ENCODE data around the gene TTYH3.

The TTYH3 gene

GRCh38 chr7:2637066-2637471 is 5.3 kb downstream of the TTYH3 start:
- no peak for DNase-seq

GRCh38 chr7:2637505-2638223 is 5.9 kb downstream of the TTYH3 start:
- DNase-seq = no peak

- no peak for DNase-seq
These were observed 6.6 kb downstream of the TTYH3 start for GRCh38 chr7:2638224-2638991.

DNA sequence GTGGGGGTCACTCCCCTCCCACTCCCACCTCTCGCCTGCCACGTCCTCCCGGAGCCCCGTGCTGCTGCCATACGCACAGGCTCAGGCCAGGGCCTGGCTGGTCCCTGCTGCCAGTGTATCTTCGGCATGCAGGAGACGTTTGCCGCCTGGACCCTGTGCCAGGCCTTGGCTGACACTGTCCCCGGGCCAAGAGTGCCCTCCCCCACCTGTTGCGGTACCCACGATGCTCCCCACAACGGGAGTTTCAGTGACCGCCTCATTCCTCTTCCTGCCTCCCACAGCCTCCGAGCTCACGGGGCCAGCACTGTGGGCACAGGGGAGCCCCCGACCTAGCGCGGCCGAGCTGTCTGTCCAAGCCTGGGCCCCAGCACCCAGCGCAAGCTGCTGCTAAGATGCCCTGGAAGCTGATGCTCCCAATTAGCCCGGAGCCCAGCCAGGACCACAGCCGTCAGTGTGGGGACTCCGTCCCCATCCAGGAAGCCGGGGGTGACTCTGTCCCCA is 7.4 kb downstream of the TTYH3 start:
- no peak for DNase-seq

- DNase-seq = no peak
These were observed 8.1 kb downstream of the TTYH3 start for GRCh38 chr7:2639695-2640481.

DNA sequence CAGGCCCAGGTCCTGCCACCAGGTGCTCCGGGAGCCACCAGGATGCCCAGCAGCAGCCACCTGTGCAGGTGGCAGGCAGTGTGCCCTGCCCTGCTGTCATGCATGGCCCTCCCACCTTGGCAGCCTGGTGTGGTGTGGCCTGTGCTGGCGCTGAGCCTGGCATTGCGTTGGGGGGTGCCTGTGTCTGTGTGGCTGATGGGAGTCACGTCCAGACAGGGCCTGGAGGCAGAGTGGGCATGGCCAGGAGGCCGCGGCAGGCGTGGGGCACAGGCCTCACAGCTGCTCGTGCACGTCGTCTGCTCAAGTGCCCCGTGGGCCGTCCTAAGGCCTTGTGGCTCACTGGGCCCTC is 8.7 kb downstream of the TTYH3 start:
- no peak for DNase-seq

DNA sequence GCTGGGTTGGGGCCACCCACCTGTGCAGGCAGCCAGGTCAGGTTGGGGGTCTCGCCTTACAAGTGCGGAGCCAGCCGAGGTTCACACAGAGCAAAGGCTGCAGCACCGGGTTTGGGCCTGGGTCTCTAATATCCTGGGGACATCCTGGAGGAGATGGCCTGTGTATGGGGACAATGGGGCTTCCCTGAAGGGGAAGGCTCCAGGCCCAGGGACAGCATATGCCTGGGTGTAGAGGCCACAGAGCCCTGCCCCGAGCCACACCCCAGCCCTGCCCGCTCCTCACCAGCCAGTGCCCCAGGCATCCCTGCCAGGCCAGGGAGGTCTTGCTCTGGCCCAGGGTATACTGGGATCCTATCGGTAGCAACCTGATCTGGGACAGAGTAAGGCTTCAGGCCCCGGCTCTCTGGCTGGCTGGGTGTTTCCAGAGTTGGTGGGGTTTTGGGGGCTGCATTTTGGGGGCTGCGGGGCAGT is 9.1 kb downstream of the TTYH3 start:
- no peak for DNase-seq

DNA sequence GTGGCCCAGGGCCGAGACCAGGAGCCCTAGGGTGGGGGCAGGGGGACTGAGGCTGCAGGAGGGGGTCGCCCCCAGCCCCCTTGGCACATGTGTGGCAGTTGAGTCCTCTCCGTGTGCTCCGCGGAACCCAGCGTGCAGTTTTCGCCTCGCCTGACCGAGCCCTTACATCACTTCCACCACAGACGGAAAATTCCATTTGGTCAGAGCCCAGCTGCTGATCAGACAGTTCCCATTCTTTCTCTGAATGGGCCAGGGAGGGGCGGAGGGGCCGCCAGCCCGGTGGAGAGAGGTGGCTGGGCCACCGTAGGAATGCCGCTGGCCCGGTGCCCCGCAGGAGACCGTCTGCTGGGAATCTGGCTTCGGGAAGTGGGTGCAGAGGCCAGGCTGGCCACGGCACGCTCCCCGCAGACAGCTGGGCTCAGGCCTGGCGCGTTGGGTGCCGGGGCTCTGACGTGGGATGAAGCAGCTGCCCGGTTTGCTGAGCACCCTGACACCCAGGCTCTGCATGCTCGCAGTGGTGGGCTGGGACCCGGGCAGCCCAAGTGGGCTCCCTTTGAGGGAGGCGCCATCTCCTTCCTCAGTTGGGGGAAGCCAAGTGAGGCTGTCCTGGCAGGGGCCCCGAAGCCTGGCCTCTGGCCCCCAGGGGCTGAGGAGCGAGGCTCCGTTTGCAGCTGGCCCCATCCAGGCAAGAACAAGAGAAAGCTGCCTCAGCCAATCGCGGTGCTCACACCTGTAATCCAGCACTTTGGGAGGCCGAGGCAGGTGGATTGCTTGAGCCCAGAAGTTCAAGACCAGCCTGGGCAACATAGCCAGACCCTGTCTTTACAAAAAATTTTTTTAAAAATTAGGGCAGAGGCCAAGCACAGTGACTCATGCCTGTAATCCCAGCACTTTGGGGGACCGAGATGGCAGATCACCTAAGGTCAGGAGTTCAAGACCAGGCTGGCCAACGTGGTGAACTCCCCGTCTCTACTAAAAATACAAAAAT is 9.9 kb downstream of the TTYH3 start:
- DNase-seq = no peak

DNA sequence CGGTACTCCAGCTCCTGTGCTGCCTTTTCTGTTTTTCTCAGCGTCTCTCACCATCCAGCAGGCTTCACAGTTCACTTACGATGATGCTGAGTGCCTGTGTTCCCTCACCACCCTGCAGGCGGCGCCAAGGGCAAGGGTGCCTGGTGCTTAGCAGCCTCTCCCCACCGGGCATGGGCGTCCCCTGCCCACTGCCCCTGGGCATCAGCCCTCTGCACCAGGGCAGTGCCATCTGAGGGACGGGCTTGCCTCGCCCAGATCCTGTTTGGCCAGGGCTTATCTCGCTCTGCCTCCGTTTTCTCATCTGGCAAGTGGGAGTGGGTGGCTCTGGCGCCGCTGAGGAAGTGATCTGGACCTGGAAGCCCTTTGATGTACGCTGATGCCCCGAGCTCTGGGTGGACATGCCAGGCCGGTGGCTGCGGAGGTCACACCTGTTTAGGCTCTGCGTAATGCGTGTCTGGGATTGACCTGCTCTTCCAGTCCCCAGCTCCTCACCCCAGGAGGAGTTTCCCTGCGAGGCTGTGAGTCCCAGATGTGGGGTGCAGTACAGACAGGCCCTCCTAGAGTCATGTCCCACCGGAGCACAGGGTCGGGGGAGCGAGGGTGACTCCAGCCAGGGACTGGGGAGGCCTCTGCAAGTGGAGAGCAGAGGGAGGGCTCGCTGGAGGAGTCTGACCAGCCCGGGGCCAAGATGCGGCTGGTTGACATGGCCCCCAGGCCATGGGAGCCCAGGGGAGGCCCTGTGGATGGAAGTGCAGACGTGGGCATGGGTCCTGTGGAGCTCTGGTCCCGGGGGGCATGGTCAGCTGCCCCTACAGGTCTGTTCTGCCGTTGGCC is 11.8 kb downstream of the TTYH3 start:
- DNase-seq = no peak

GRCh38 chr7:2644220-2644561 is 12.4 kb downstream of the TTYH3 start:
- no peak for DNase-seq

GRCh38 chr7:2644562-2645273 is 12.9 kb downstream of the TTYH3 start:
- DNase-seq = no peak

DNA sequence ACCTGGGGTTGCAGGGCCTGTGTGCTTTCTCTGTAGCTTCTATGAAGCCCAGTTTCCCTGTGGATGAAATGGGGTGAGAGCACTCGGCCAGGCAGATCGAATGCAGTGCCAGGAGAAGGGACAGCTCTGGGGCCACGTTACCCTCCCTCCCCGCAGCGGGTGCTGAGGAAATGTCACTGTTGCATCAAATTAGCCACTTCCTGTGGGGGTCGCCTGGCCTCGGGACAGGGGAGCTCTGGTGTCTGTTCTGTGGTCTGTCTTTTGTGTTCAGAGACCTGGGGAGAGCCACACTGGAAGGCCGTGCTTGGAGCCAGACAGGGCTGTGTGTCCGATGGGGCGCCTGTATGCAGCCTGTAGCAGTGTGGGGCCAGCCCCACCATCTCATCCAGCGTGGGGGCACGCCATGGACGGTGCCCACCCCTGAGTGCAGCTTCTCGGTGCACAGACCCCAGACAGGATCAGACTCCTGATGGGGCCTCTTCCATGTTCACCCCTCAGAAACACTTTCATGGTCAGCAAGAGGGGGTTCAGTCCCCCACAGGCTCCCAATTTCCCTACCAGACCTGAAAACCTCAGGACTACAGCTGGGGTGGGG is 13.6 kb downstream of the TTYH3 start:
- DNase-seq = no peak

- DNase-seq = no peak
These were observed 14.5 kb downstream of the TTYH3 start for GRCh38 chr7:2646336-2646679.

- DNase-seq = no peak
These were observed 15.1 kb downstream of the TTYH3 start for GRCh38 chr7:2646680-2647571.

DNA sequence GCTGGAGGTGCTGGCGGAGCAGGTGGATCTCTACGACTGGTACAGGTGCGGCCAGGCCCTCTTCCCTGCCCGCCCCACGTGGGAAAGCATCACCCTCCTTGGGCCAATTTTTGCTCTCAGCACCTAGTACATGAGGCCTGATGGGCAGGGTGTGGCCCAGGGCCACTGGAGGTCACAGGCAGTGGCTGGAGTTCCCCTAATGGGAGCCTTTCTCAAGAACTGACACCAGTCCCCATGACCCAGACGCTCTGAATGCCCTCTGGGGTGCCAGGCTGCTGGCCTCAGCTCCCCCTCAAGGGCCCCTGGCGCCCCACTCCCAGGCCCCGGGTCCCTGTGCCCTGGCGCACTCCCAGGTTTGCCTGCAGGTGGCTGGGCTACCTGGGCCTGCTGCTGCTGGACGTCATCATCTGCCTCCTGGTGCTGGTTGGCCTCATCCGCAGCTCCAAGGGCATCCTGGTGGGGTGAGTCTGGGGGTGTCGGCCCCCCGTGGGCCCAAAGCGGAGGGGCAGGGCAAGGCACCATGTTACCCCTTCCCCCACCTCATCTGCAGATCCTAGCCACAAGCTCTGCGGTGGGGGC is 15.9 kb downstream of the TTYH3 start:
- no peak for DNase-seq

- DNase-seq = no peak
These were observed 17.5 kb downstream of the TTYH3 start for GRCh38 chr7:2649139-2649838.

GRCh38 chr7:2649991-2650390 is 18.2 kb downstream of the TTYH3 start:
- no peak for DNase-seq

DNA sequence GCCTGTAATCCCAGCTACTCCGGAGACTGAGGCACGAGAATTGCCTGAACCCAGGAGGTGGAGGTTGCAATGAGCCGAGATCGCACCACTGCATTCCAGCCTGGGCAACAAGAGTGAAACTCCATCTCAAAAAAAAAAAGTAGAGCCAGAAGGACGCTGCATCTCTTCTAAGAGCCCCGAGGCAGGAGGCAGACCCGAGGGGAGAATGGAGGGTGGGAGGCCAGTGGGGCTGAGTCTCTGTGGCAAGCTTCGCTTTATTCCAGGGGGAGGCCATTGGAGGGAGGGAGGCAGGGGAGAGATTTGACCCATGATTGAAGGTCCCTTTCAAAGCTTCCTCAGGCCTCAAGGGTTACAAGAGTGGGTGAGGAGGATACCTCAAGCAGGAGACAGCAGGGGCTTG is 18.7 kb downstream of the TTYH3 start:
- DNase-seq = no peak
